HG03108 (cell line): ENCODE results near the gene COX5B.
A peak's percentile ranks its signal among the peaks of the same experiment; 100 is the strongest.
"Not testable (repeated sequence)": the region's sequence is repeated elsewhere in the genome, so short reads cannot be mapped to it uniquely, and the experiment has no call there.

Source experiments
- ATAC-seq: cut with Tn5 transposase; IDR thresholded peaks from one replicate; pipeline ENCODE4 v1.9.1; 2021; ENCODE audit warnings: moderate library complexity; ENCODE audit not compliant: unreplicated experiment

COX5B gene, protein sequence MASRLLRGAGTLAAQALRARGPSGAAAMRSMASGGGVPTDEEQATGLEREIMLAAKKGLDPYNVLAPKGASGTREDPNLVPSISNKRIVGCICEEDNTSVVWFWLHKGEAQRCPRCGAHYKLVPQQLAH

DNA sequence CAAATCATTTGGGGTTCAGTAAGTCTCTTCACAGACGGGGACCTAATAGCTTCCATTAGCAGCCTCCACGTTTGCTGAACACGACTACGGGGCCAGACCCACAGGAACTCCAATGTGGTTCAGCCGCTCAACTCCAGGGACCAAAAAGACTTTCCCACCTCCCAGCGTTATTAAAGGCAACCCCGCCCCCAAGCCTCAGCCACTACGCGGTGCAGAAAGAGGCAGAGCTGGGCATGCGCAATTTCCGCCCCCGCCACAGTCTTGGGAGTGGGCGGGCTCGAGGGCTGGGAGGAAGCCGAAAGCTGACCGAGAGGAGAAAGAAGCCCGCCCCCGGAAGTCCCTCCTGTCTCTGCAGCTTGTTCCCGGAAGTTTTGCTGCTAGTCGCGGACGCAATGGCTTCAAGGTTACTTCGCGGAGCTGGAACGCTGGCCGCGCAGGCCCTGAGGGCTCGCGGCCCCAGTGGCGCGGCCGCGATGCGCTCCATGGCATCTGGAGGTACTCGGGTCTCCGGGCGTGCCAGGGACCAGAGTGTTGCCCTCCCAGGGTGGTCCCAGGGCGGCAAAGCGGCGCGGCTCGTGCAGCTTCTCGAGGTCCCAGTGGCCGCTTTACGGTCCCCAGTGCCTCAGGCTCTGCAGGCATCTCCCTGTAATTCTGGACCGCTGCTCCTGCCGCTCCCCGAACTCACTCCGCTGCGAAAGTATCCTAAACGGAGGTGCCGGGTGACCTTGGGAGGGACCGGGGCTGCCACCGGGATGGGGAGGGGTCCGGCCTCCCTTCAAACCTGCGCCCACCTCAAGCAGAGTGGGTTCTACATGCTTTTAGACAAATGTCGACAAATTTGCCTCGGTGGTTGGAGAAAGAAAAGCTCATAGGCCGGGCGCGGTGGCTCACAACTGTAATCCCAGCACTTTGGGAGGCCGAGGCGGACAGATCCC, at the start of gene COX5B:
COX5B (plus strand) TSS at position 368 of the 935 bp plus-strand sequence; CDS start at position 393, 25 bp downstream.
- ATAC-seq, result peak; percentile 94

DNA sequence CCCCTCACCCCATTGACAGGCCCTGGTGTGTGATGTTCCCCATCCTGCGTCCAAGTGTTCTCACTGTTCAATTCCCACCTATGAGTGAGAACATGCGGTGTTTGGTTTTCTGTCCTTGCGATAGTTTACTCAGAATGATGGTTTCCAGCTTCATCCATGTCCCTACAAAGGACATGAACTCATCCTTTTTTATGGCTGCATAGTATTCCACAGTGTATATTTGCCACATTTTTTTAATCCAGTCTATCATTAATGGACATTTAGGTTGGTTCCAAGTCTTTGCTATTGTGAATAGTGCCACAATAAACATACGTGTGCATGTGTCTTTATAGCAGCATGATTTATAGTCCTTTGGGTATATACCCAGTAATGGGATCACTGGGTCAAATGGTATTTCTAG, 49.7 kb upstream of the COX5B start:
- ATAC-seq, result not testable (repeated sequence)

GRCh38 chr2:97601537-97601936, 44.3 kb upstream of the COX5B start:
- ATAC-seq, result not testable (repeated sequence)

DNA sequence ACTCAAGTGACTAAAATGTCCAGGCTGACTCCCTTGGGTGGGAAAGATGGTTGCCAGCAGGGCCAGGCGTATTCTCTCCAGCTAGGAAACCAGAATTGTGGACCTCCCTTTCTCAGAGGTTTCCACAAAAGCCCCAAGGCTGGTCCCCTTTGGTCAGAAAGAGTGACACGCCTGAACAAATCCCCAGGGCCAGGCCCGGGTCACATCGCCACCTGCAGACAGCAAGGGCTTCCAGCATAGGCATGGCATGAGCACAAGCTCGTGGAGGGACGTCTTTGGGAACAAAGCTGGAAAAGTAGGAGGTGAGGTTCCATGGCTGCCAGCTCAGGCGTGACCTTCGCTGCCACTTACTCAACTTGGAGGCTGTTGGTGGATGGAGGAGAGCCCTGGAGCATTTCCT, 40.8 kb upstream of the COX5B start:
- ATAC-seq, result not testable (repeated sequence)

- ATAC-seq, result not testable (repeated sequence)
Observed at GRCh38 chr2:97605524-97606339, 40.1 kb upstream of the COX5B start.

- ATAC-seq, result not testable (repeated sequence)
Observed at GRCh38 chr2:97608745-97609144, 37.1 kb upstream of the COX5B start.

- not testable (repeated sequence) for ATAC-seq
Observed at GRCh38 chr2:97611895-97612294, 34.0 kb upstream of the COX5B start.

DNA sequence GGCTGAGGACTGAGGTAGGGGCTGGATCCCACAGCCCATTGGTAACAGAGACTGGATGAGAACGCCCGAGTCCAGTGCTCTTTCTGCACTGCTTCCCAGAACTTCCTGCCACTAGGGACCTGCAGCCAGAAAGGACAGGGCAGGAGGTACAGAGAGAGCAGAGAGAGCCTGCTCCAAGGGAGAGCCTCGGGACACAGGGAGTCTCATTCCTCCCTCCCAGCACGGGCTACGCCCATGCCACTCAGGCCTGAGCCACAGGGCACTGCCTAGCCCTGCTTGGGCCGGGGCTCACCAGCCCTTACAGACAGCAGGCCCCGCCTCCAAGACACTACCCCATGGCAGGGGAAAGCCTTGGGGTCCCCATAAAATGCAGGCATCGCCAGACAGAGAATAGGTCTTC, 30.1 kb upstream of the COX5B start:
- ATAC-seq, result not testable (repeated sequence)

DNA sequence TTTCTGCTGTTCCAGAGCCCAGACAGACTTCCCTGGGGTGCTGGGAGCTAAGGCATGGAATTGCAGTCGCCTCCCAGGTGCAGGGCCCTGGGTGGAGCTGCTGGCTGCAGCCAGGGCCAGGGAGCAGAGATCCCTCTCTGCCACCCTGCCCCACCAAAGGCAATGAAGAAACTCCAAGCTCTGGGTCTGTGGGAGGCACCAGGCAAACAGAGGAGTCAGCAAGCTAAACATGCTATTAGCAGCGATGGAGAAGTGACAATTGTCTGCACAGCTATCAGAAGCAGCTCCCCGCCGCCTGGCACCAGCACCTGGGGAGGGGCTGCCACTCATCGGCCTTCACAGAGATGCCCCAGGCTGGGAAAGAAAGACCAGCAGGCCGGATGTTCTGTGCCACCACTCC, 28.0 kb upstream of the COX5B start:
- ATAC-seq, result no peak

DNA sequence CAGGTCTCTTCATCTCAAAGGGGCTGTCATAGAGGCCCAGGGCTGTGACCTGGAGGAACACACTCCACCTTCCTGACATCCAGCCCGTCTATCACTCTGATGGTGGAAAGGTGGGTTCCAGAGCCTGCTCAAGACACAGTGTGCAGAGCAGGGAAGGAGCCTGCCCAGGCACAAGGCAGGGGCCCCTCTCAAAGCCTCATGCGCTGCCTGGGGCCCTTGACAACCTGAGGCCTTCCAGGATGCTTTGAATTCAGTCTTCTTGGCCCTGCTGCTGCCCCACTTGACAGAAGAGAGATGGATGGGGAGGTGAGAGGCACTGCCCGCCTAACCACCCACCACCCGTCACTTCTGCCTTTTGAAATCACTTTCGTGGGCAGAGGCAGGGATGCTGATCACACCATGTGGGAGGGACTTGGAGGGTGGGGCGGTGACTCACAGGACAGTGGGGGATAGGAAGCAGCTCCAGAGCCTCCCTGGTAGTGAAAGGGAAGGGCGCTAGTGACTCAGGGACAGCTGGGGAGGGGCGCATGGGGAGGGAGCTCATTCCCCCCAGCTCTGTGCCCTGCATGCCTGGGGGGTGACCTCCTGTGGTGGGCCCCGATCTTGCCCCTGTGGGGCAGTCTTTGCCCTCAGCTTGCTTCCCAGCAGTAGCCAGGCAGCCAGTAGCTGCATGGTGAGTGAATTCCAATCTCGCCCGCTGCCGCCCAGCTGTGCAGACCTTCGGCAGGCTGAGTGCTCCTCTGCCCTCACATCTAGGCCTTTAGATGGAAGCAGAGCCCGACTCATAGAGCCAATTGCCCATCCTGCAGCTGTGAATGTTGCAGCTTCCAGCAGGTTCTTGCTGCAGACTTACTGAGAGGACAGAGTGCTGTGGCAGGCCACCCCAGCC, 26.7 kb upstream of the COX5B start:
- not testable (repeated sequence) for ATAC-seq

DNA sequence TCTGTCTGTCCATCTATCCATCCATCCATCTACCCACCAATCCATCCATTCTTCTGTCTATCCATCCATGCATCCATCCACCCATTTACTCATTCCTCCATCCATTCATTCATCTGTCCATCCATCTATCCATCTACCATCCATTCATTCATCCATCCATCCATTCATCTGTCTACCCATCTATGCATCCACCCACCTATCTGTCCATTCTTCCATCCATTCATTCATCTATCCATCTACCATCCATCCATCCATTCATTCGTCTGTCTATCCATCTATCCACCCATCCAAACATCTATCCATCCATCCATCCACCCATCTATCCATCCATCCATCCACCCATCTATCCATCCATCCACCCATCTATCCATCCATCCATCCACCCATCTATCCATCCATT, 25.4 kb upstream of the COX5B start:
- not testable (repeated sequence) for ATAC-seq

GRCh38 chr2:97622976-97623375, 22.9 kb upstream of the COX5B start:
- ATAC-seq, result not testable (repeated sequence)

GRCh38 chr2:97625354-97626048, 20.4 kb upstream of the COX5B start:
- ATAC-seq, result not testable (repeated sequence)

GRCh38 chr2:97626049-97626430, 19.8 kb upstream of the COX5B start:
- ATAC-seq, result not testable (repeated sequence)

DNA sequence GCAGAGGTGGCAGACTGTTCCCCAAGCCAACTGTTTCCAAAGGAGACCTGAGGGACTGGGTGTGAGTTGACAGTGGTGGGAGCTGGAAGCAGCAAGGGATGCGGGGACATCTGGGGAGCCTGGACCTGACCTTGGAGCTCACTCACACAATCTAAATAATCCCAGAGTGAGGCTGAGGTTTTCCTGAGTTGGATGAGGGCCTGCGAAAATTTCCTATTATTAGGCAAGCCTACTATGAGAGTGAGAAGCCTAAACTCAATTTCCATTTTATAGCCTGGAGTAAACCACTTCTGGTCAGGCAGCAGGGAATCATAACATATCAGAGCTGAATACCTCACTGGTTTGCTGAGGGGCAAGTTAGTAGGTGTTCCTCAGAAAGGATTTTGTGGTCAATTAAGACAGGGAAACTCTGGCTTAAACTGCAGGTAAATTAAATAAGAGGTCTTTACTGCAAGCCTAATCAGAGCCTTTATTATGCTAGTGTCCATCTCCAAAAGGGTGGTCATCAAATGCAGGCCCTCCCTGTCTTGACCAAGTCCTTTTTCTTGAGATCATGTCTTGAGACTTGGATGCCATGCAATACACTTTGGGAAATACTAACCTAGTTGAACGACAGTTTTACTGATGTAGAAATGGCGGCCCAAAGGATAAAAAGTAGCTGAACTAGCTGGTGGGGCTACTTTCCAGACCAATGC, 1.7 kb upstream of the COX5B start:
- no peak for ATAC-seq

DNA sequence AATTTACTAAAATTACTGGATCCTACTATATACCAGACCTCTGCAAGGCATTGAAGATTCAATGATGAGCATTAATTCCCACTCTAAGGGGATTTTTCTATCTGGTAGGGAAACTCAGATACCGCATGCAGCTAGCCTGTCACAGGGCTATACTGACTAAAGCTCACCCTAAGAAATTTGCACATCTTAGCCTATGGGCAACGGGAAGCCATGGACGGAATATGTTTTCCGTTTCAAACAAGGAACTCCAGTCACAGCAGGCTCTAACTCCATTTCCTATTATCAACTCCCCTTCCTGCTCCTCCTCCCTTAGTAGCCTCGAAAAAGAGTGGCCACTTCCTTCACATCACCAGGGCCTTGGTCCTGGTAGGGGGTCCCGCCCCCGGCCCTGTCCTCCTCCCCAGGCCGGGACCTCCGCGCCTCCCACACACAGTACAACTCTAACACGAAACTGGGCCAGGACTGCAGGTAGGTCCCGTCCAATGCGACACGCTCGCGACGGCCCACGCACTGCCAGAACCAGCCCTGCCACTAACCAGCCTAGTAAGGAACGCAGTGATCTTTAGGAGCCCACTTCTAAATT, 659 bp upstream of the COX5B start:
- peak; percentile 18 for ATAC-seq

- no peak for ATAC-seq
Observed at GRCh38 chr2:97646977-97647376, 1.1 kb downstream of the COX5B start.

DNA sequence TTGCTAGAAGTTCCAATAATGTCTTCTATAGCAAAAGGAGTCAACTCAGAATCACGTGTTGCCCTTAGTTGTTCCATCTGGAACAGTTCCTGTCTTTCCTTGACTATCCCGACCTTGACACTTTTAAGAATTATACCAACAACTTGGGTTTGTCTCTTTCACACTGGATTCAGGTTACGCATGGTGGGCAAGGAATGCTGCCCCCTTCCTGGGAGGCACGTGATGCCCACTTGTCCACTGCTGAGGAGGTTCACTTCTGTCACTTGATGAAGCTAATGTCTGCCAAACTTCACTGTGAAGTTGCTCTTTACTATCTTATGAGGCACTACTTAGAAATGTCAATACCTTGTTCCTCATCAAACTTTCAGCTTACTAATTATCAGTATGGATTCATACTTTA, 5.3 kb downstream of the COX5B start:
- no peak for ATAC-seq

DNA sequence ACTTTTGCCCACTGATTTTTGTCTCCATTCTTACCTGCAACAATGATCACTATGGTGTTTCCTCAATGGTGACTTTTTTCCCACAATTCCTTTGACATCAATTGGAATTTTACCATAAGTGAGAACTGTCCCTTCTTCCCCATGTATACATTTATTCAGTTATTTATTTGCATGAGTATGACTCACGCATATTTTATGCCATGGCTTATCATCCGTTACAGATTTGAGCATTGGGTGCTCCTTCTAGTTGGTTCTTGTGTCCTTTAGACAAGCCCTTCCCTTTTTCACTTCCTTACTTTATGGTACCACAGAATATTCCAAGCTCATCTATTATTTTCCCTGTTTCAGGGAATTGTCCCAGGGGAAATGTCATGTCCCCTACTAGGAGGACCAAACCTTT, 7.6 kb downstream of the COX5B start:
- ATAC-seq, result no peak
